Measurements from ENCODE around the gene CHRNB2. TPM values are rescaled to one million over a fixed set of nuclear protein-coding genes. Genes with fewer than 3 reads are reported as not detected.
A peak's percentile ranks its signal among the peaks of the same experiment; 100 is the strongest.

CHRNB2 gene
- total and polyA plus RNA-seq, 9 of the 15 experiments (the other 6 are each of a cell fraction or from before 2014, with no cell fraction given), result 0.01 TPM; not detected in 8

DNA sequence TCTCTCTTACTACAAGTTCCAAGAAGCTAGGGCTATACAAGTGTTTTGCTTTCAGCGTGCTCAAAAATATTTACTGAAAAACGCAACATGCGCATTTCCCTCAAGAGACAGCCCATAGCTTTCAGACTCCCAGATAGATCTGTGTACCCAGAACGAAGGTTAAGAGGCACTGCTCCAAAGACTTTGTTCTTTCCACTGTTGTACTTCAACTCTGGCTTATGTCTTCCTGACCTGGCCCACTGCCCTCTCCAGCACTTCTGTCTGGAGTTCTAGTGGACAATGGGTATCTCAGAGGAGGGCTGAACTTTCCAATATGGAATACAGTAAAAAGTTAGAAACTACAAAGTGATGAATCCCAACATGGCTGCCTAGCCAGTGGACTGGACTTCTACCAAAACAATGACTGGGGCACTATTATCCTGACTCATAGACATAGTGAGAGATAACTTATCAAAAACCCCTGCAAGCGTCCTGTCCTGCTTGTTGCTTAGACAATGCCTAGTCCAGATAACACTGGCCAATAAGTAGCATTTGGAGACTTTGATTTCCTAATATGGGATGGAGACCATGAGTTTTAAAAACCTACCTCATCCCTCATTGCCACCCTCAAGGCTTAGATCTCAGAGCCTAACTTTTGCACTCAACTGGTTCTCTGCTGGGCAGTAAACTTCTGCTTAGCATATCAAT lies 49.2 kb downstream of the CHRNB2 start (continued):
- no peak for TF ChIP-seq CBX8 (IDR thresholded peaks at IDR 0.05; ENCODE audit: borderline replicate concordance, extremely low read depth, low read depth, low read length, poor library complexity, severe bottlenecking)
- TF ChIP-seq SRSF3 (IDR thresholded peaks at IDR 0.05; ENCODE audit: insufficient read depth, low read length), result no peak
- TF ChIP-seq TEAD1 (CRISPR knock-in tag; IDR thresholded peaks at IDR 0.05), result no peak
- TF ChIP-seq EZH2 (IDR thresholded peaks at IDR 0.05; ENCODE audit: borderline replicate concordance, low read depth, low read length), result no peak
- TF ChIP-seq POLR2AphosphoS5 (IDR thresholded peaks at IDR 0.05; ENCODE audit: control insufficient read depth, insufficient read depth, low read depth, low read length), result no peak
- TF ChIP-seq, protein P1, sequence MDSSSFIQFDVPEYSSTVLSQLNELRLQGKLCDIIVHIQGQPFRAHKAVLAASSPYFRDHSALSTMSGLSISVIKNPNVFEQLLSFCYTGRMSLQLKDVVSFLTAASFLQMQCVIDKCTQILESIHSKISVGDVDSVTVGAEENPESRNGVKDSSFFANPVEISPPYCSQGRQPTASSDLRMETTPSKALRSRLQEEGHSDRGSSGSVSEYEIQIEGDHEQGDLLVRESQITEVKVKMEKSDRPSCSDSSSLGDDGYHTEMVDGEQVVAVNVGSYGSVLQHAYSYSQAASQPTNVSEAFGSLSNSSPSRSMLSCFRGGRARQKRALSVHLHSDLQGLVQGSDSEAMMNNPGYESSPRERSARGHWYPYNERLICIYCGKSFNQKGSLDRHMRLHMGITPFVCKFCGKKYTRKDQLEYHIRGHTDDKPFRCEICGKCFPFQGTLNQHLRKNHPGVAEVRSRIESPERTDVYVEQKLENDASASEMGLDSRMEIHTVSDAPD (CRISPR knock-in tag; IDR thresholded peaks at IDR 0.05), result no peak
- TF ChIP-seq, protein P2, sequence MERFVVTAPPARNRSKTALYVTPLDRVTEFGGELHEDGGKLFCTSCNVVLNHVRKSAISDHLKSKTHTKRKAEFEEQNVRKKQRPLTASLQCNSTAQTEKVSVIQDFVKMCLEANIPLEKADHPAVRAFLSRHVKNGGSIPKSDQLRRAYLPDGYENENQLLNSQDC (CRISPR knock-in tag; IDR thresholded peaks at IDR 0.05), result no peak
- TF ChIP-seq, protein P3, sequence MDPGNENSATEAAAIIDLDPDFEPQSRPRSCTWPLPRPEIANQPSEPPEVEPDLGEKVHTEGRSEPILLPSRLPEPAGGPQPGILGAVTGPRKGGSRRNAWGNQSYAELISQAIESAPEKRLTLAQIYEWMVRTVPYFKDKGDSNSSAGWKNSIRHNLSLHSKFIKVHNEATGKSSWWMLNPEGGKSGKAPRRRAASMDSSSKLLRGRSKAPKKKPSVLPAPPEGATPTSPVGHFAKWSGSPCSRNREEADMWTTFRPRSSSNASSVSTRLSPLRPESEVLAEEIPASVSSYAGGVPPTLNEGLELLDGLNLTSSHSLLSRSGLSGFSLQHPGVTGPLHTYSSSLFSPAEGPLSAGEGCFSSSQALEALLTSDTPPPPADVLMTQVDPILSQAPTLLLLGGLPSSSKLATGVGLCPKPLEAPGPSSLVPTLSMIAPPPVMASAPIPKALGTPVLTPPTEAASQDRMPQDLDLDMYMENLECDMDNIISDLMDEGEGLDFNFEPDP (CRISPR knock-in tag; IDR thresholded peaks at IDR 0.05), result no peak
- TF ChIP-seq HNRNPL (IDR thresholded peaks at IDR 0.05; ENCODE audit: low read depth, low read length), result no peak
- no peak for TF ChIP-seq JUNB (CRISPR knock-in tag; conservative IDR thresholded peaks at IDR 0.05)
- TF ChIP-seq SRSF7 (optimal IDR thresholded peaks at IDR 0.05; ENCODE audit: low read depth, low read length), result no peak
- no peak for TF ChIP-seq ZNF324 (CRISPR knock-in tag; IDR thresholded peaks at IDR 0.05)
- TF ChIP-seq U2AF2 (optimal IDR thresholded peaks at IDR 0.05; ENCODE audit: low read depth, low read length), result no peak
- no peak for TF ChIP-seq POLR3G (IDR thresholded peaks at IDR 0.05; ENCODE audit: extremely low read depth, insufficient read length, insufficient replicate concordance)
- peak; percentile 97 for TF ChIP-seq SOX6 (IDR thresholded peaks at IDR 0.05)
